ENCODE results near the gene RIPOR1.
A peak's percentile ranks its signal among the peaks of the same experiment; 100 is the strongest.

The RIPOR1 gene

DNA sequence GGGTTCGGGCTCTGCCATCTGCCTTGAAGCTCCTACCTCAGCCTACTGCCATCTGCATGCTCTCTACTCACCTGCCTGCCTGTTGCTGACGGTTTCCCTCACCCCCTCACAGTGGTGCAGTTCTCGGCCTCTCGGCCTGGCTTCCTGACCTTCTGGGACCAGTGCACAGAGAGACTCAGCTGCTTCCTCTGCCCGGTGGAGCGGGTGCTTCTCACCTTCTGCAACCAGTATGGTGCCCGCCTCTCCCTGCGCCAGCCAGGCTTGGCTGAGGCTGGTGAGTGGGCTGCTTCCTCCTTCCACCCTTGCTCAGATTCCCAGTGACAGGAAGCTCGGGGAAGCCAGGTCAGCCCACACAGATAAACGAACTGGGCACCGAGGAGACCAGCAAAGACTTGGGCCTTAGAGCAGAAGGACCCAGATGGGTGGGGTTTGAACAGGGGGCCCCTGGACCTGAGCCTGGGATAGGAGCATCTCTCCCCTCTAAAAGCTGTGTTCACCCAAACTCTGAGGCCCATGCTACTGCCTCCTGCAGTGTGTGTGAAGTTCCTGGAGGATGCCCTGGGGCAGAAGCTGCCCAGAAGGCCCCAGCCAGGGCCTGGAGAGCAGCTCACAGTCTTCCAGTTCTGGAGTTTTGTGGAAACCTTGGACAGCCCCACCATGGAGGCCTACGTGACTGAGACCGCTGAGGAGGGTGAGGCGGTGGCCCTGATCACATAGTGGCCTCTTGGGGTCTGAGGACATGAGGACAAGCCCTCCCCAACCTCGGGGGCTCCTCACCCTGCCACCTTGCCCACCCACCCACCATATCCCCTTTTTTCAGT, 16.4 kb downstream of the RIPOR1 start:
- no peak for DNase-seq (ENCODE audit: low read depth)
- H3K4me3 ChIP-seq (ENCODE audit: low read depth, low read length): no peak overlapping the region
- TF ChIP-seq, protein P1, sequence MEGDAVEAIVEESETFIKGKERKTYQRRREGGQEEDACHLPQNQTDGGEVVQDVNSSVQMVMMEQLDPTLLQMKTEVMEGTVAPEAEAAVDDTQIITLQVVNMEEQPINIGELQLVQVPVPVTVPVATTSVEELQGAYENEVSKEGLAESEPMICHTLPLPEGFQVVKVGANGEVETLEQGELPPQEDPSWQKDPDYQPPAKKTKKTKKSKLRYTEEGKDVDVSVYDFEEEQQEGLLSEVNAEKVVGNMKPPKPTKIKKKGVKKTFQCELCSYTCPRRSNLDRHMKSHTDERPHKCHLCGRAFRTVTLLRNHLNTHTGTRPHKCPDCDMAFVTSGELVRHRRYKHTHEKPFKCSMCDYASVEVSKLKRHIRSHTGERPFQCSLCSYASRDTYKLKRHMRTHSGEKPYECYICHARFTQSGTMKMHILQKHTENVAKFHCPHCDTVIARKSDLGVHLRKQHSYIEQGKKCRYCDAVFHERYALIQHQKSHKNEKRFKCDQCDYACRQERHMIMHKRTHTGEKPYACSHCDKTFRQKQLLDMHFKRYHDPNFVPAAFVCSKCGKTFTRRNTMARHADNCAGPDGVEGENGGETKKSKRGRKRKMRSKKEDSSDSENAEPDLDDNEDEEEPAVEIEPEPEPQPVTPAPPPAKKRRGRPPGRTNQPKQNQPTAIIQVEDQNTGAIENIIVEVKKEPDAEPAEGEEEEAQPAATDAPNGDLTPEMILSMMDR (IDR thresholded peaks at IDR 0.05; ENCODE audit: insufficient read depth, low read depth, low read length, missing control alignments): no peak

DNA sequence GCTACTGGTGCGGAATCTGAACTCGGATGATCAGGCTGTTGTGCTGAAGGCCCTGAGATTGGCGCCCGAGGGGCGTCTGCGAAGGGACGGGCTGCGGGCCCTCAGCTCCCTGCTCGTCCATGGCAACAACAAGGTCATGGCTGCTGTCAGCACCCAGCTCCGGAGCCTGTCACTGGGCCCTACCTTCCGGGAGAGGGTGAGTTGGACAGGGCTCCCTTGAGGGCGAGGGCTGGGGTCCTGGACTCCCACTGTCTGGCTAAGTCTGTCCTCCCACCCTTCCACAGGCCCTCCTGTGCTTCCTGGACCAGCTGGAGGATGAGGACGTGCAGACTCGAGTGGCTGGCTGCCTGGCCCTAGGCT, 17.0 kb downstream of the RIPOR1 start:
- TF ChIP-seq, protein P1 (IDR thresholded peaks at IDR 0.05; ENCODE audit: insufficient read depth, low read depth, low read length, missing control alignments): no peak
- DNase-seq (ENCODE audit: low read depth): no peak
- H3K4me3 ChIP-seq (ENCODE audit: low read depth, low read length): no peak overlapping the region

- no peak overlapping the region for H3K4me3 ChIP-seq (ENCODE audit: low read depth, low read length)
- TF ChIP-seq, protein P1 (IDR thresholded peaks at IDR 0.05; ENCODE audit: insufficient read depth, low read depth, low read length, missing control alignments): no peak
Observed at GRCh38 chr16:67546091-67546501, 17.5 kb downstream of the RIPOR1 start.

DNA sequence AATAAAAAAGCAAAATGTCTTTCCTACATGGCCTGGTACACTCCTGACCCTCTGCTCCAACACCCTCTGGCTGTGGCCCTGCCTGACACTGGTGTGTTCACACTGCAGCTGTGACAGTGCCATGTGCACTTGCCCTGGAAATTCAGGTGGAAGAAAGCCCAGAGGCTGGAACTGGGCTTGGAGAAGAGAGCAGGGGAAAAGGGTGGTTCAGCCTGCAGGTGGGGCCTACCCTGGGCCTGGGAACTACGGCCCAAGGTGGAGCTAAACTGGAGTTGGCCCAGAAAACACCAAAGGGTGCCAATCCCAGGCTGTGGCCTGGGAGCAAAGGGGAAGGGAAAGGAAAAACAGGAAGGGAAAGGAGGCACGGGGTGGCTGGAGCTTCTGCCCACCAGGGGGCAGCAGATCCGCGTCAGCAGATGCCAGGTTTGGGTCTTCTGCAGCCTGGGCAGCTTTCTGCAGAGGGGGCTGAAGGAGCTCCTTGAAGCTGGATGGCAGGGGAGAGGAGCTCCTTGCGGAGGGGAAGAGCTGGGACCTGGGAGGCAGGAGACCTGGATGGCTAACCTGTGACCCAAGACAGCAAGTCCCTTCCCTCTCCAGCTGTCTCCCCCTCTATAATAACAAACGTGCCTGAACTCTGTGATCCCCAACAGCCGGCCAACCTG, 18.3 kb downstream of the RIPOR1 start:
- no peak overlapping the region for H3K4me3 ChIP-seq (ENCODE audit: low read depth, low read length)
- TF ChIP-seq, protein P1 (IDR thresholded peaks at IDR 0.05; ENCODE audit: insufficient read depth, low read depth, low read length, missing control alignments): peak; percentile 99
- peak; percentile 84 for DNase-seq (ENCODE audit: low read depth)

More at GRCh38 chr16:67546091-67546501, 17.5 kb downstream of the RIPOR1 start:
- DNase-seq (ENCODE audit: low read depth): no peak

GRCh38 chr16:67547423-67548264, 19.0 kb downstream of the RIPOR1 start:
- peak; percentile 84 for DNase-seq (ENCODE audit: low read depth)
- TF ChIP-seq, protein P1 (IDR thresholded peaks at IDR 0.05; ENCODE audit: insufficient read depth, low read depth, low read length, missing control alignments): no peak
- H3K4me3 ChIP-seq (ENCODE audit: low read depth, low read length): peak overlapping the region; percentile 1; the same call in 1 of the 2 replicates

- TF ChIP-seq, protein P1 (IDR thresholded peaks at IDR 0.05; ENCODE audit: insufficient read depth, low read depth, low read length, missing control alignments): no peak
- peak; percentile 68 for DNase-seq (ENCODE audit: low read depth)
- H3K4me3 ChIP-seq (ENCODE audit: low read depth, low read length): no peak overlapping the region
Observed at GRCh38 chr16:67548265-67549126, 19.9 kb downstream of the RIPOR1 start.

Data from GM12865 (cell line).